HAP-1 (cell line): Measurements from ENCODE around the gene DPP3.
"Not testable (repeated sequence)": the region's sequence is repeated elsewhere in the genome, so short reads cannot be mapped to it uniquely, and the experiment has no call there.

Source experiments
- DNase-seq, 2 experiments: peaks; one replicate each; pipeline ENCODE4 v3.0.0-alpha.2; 2016 to 2020; ENCODE audit warnings: low spot score in 2 of 2
- H3K27me3 ChIP-seq: fragments of 250-450 bp; sonication (Bioruptor Pico); 2 replicates; pipeline ENCODE4 v1.5.1; 2020; ENCODE audit warnings: low read depth, mild to moderate bottlenecking, moderate library complexity
- H3K36me3 ChIP-seq: fragments of 250-450 bp; sonication (Bioruptor Pico); replicated peaks from 2 replicates; pipeline ENCODE4 v1.5.1; 2020; ENCODE audit warnings: mild to moderate bottlenecking
- H3K4me1 ChIP-seq: fragments of 250-450 bp; sonication (Bioruptor Pico); 2 replicates; pipeline ENCODE4 v1.5.1; 2020; ENCODE audit warnings: mild to moderate bottlenecking
- H3K4me3 ChIP-seq: fragments of 250-450 bp; sonication (Bioruptor Pico); 2 replicates; pipeline ENCODE4 v1.5.1; 2020; ENCODE audit warnings: mild to moderate bottlenecking, moderate library complexity
- H3K9me3 ChIP-seq: fragments of 250-450 bp; sonication (Bioruptor Pico); 2 replicates; pipeline ENCODE4 v1.5.1; 2020; ENCODE audit warnings: mild to moderate bottlenecking, moderate library complexity
- in situ Hi-C: fragments of 300-500 bp; cut with MboI; formaldehyde crosslinking; loops from 3 replicates; pipeline ENCODE4 v1.14.3; 2020; ENCODE audit warnings: low sequenced_read_pairs, inconsistent platforms, mixed read lengths

Gene DPP3

DNA sequence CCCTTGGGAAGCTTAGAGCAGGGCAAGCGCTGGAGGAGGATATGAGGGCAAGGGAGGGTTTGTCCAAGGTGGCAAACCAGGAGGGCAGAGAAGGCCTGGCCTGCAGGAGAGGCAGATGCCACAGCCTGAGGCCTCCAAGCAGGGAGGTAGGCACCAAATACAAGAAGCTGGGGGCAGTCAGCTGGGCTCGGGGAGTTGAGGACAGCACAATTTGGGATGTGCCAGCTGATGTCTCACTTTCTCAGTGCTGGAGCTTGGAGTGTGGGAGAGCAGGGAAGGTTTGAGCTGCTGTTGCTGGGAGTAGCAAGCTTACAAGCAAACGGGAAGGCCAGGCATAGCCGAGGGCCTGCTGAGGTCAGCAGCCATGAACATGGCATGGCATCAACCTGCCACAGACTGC lies 61.7 kb downstream of the DPP3 start:
- H3K36me3 ChIP-seq, result peaks cover 16% of the 10 kb centered on the region
- in situ Hi-C loops, result no loop called here
- H3K27me3 ChIP-seq, result no peaks in the 10 kb centered on the region
- DNase-seq, result no peak
- no peak overlapping the region for H3K4me3 ChIP-seq
- H3K4me1 ChIP-seq, result peaks cover 12% of the 10 kb centered on the region
- H3K9me3 ChIP-seq, result no peaks in the 10 kb centered on the region

DNA sequence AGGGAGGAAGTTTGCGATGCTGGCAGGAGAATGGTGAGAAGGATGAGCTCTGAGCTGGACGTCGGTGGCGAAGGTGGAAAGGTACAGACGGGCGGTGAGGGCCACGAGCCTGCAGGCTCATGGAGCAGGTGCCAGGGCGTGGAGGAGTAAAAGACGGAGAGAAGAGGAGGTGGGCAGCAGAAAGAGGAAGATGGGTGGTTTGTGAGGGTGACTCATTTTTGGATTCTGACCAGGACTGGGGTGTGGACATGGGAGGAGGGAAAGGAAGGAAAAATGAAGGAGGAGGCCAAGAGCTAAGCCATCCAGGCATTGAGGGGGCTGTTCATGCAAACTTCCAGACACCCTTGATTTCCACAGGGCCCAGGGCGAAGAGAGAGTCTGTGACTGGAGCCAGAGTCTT lies 62.1 kb downstream of the DPP3 start:
- H3K4me3 ChIP-seq, result no peak overlapping the region
- in situ Hi-C loops, result no loop called here
- H3K27me3 ChIP-seq, result no peaks in the 10 kb centered on the region
- H3K4me1 ChIP-seq, result peaks cover 12% of the 10 kb centered on the region
- H3K9me3 ChIP-seq, result no peaks in the 10 kb centered on the region
- DNase-seq, result no peak
- peaks cover 16% of the 10 kb centered on the region for H3K36me3 ChIP-seq

DNA sequence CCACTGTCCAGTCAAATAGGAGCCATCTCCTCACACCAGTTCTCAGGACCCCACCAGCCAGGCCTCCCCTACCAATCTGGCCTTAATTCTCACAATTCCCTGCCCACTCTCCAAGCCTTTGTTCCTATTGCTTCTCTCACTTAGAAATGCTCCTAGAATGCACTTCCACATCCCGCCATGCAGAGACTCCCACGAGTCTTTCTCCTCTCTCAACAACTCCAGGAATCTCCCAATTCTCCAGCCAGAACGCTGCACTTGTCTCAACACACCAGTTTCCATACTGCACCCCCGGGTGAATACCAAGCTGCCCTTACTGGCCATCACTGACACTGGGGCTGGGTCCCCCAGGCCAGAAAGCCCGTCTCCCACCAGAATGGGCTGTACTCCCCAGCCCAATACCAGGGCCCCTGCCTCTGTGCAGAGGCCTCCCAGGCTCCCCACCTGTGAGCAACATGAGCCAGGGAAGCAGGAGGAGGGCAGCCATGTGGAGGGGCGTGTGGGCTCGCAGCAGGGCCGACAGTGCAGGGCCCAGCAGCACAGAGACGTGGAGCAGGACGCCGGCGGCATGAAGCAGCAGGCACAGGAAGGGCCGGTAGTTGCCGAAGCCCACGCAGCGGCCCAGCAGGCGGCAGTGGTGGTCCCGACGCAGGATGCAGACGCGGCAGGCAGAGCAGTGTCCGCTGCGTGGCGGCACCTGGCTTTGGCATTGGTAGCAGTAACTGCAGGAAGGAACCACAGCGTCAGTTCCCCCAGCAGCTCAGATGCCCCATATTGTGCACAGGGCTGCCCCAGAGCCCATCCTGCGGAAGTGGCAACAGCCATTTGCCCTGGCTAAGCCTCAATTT lies 63.3 kb downstream of the DPP3 start:
- peak; percentile 68 to 86 for DNase-seq
- in situ Hi-C loops, result no loop called here
- peaks cover 12% of the 10 kb centered on the region for H3K4me1 ChIP-seq
- no peaks in the 10 kb centered on the region for H3K27me3 ChIP-seq
- H3K4me3 ChIP-seq, result peak overlapping the region; percentile 16
- H3K9me3 ChIP-seq, result no peaks in the 10 kb centered on the region
- peaks cover 16% of the 10 kb centered on the region for H3K36me3 ChIP-seq

DNA sequence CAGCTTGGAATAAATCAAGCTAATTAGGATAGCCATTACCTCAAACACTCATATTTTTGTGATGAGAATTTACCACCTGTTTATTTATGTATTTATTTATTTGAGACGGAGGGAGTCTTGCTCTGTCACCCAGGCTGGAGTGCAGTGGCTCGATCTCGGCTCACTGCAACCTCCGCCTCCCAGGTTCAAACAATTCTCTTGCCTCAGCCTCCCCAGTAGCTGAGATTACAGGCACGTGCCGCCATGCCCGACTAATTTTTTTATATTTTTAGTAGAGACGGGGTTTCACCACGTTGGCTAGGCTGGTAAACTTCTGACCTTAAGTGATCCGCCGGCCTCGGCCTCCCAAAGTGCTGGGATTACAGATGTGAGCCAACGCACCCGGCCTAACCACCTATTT lies 64.7 kb downstream of the DPP3 start:
- H3K27me3 ChIP-seq, DNase-seq, in situ Hi-C loops, H3K9me3 ChIP-seq: not testable (repeated sequence)
- Histone ChIP-seq H3K4me3 (peak overlapping the region; percentile 63), H3K36me3 (peaks cover 12% of the 10 kb centered on the region), H3K4me1 (peaks cover 12% of the 10 kb centered on the region)

DNA sequence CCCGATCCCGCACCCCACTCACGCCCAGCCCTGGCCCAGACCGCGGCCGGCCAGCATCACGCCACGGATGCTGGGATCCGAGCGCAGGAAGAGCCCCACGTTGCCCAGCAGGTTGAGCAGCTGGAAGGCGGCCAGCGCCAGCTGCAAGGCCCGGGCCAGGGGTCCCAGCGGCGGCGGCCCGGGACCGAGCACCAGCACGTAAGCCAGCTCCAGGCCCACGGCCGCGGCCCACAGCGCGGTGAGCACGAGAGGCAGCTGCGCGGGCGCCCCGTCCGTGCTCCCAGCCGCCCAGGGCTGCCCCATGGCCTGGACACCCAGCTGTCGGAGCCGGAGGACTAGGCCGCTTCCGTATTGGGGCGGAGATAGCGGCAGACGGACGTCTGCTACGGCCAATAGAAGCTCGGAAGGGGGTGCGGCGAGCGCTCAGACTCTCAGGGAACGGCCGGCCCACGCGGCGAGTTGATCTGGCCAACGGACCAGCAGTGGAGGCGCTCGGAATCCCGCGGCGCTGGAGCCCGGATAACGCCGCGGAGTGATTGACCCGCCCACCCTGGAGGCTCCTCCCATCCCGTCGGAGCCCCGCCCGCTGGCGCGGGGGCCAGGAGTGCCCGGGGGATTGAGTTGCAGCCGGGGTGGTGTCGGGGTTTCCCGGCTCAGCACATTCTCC lies 65.6 kb downstream of the DPP3 start, which contains the start of gene ZDHHC24:
Gene ZDHHC24 (minus strand): TSS at position 348 of the 667 bp plus-strand sequence. CDS start 45 bp downstream, at position 303.
- peak; percentile 87 to 97 for DNase-seq
- H3K36me3 ChIP-seq, result peaks cover 12% of the 10 kb centered on the region
- no peaks in the 10 kb centered on the region for H3K27me3 ChIP-seq
- H3K9me3 ChIP-seq, result no peaks in the 10 kb centered on the region
- in situ Hi-C loops, result no loop called here
- peaks cover 12% of the 10 kb centered on the region for H3K4me1 ChIP-seq
- H3K4me3 ChIP-seq, result peak within 1 kb of the TSS; percentile 63

DNA sequence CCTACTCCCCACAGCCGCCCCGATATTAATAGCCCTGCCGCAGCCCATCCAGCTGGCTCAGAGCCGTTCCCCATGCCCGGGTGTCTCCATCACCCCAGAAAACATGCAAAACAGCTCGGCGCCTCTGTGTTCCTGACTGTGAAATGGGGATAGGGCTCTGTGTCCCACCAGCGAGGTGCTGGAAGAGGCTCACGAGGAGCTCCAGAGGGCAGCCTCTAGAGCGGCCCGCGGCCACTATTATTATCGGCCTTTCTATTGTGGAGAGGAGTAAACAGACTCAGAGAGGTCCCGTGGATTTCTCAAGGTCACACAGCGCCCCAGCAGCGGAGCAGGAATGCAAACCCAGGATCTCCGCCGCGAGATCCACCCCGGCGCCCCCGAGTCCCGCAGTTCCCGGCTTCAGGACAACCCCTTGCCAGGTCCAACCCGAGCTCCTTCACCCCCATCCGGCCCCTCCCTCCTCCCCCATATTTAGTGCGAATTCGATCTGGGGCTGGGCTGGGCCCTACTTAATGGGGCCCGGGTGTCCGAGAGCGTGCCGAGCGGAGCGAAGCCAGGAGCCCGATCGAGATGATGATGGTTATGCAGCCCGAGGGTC lies 66.2 kb downstream of the DPP3 start, which contains the start of gene ACTN3:
Gene ACTN3 (plus strand): TSS at position 536 of the 598 bp plus-strand sequence. CDS start 35 bp downstream, at position 571.
- no peak for DNase-seq
- in situ Hi-C loops, result no loop called here
- Histone ChIP-seq H3K4me3 (peak within 1 kb of the TSS; percentile 63), H3K9me3 (no peaks in the 10 kb centered on the region), H3K27me3 (no peaks in the 10 kb centered on the region), H3K4me1 (peaks cover 12% of the 10 kb centered on the region), H3K36me3 (peaks cover 12% of the 10 kb centered on the region)

DNA sequence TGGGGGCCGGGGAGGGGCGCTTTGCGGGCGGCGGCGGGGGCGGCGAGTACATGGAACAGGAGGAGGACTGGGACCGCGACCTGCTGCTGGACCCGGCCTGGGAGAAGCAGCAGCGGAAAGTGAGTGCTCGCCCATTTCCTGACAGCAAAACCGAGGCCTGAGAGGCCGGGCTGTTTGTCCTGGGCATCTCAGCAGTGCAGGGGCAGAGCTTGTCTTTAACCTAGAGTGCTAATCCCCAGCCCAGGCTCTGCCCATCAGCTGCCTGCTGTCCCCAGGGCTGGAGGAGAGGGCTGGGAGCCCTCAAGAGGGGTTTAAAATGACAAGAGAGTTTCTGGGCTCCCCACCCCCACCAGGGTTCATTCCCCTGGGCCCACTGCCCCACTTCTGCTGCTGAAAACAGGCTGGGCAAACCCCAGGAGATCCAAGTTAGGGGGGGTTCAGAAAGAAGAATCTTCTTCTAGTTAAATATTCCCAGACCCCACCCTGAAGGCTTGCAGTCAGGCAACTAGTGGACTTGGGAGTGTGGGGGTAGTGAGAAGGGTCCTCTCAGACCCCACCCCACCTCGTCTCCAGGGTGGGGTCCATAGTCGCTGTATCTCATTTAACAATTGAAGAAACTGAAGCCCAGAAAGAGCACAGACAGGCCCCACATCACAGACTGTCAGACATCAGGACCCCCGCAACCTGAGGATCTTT lies 66.9 kb downstream of the DPP3 start:
- H3K27me3 ChIP-seq, result no peaks in the 10 kb centered on the region
- H3K4me3 ChIP-seq, result no peak overlapping the region
- no peak for DNase-seq
- in situ Hi-C loops, result no loop called here
- peaks cover 12% of the 10 kb centered on the region for H3K36me3 ChIP-seq
- H3K9me3 ChIP-seq, result no peaks in the 10 kb centered on the region
- H3K4me1 ChIP-seq, result peaks cover 12% of the 10 kb centered on the region

DNA sequence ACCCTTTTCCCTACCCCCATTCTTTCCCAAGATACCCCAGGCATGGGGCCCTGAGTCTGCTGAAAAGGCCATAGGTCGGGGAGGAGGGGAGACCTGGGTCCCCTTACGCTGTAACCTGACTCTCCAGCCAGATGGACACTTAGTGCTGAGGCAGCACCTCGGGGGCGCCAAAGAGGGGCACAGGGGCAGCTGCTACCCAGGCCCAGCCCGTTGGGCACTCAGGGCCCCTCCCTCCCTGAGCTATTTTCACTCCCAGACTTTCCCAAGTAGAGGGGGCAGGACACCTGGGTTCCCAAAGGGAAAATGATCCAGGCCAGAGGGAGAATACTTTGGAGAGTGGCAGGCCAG lies 67.4 kb downstream of the DPP3 start:
- Histone ChIP-seq H3K9me3 (no peaks in the 10 kb centered on the region), H3K27me3 (no peaks in the 10 kb centered on the region), H3K36me3 (peaks cover 7% of the 10 kb centered on the region), H3K4me1 (peaks cover 12% of the 10 kb centered on the region), H3K4me3 (no peak overlapping the region)
- no peak for DNase-seq
- in situ Hi-C loops, result no loop called here

DNA sequence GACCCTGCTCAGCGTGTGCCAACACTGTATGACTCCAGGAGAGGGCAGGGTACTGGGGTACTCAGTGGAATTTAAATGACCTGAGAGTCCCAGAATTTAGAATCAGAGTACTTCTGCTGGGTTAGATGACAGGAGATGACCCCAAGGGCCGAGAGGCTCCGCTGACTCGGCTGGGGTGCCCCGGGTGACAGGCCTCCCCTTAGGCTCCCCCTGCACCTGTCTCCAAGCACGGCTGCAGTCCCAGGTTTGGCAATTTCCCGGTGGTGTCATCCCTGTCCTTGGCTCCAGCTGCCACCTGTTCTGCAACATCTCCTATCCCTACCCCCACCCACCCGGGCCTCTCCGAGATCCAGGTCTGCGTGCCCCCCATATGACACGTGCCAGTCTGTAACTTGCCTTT lies 67.8 kb downstream of the DPP3 start:
- Histone ChIP-seq H3K4me3 (no peak overlapping the region), H3K4me1 (peaks cover 12% of the 10 kb centered on the region), H3K27me3 (no peaks in the 10 kb centered on the region), H3K36me3 (peaks cover 7% of the 10 kb centered on the region), H3K9me3 (no peaks in the 10 kb centered on the region)
- in situ Hi-C loops, result no loop called here
- DNase-seq, result no peak

DNA sequence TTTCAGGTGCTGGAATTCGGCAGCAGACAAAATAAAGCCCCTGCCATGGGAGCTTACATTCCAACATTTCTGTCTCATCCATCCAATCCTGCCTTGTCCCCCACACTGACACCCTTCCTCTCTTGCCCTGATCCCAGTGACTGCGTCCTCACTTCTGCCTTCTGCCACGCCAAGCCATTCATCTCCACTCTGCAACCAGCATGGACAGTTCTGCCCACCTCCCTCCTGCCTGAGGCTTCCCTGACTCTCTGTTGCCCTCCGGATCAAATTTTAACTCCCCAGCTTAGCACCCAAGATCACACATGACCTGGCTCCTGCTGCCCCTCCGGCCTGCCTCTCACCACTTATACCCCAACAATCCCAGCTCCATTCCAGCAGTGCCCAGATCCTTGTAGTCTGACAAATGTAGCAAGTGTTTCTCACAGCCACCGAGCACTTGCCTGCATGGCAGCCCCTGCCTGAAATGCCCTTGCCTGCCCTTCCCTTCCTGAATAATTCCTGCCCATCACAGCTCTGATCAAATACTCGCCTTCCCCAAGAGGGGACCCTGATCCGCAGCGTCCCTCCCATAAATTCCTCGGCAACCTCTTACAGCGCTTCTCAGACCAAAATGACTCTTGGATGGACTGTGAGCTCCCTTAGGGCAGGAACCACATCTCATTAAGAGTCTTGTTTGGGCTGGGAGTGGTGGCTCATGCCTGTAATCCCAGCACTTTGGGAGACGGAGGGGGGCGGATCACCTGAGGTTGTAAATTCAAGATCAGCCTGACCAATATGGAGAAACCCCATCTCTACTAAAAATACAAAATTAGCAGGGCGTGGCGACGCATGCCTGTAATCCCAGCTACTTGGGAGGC lies 68.8 kb downstream of the DPP3 start:
- Histone ChIP-seq H3K9me3 (no peaks in the 10 kb centered on the region), H3K4me1 (peaks cover 8% of the 10 kb centered on the region), H3K36me3 (no peaks in the 10 kb centered on the region), H3K27me3 (no peaks in the 10 kb centered on the region), H3K4me3 (no peak overlapping the region)
- in situ Hi-C loops, result no loop called here
- DNase-seq, result no peak

DNA sequence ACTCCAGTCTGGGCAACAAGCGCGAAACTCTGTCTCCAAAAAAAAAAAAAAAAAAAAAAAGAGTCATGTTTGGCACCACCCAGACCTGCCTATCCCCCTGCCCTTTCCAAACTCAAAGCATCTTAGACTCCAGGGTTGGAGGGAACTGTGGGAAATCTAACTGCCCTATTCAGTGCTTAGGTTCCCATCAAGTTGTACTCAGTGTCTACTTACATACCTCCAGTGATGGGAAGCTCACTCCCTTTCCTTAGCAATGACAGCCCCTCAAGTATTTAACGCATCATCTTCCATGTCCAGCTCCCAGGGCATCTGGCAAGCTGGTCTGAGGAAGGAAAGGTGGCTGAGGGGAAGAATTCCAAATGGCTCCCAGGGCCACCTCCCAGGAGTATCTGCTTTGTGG lies 69.5 kb downstream of the DPP3 start:
- H3K9me3 ChIP-seq, result no peaks in the 10 kb centered on the region
- H3K27me3 ChIP-seq, result no peaks in the 10 kb centered on the region
- no peaks in the 10 kb centered on the region for H3K36me3 ChIP-seq
- peaks cover 2% of the 10 kb centered on the region for H3K4me1 ChIP-seq
- DNase-seq, result no peak
- no peak overlapping the region for H3K4me3 ChIP-seq
- in situ Hi-C loops, result no loop called here

DNA sequence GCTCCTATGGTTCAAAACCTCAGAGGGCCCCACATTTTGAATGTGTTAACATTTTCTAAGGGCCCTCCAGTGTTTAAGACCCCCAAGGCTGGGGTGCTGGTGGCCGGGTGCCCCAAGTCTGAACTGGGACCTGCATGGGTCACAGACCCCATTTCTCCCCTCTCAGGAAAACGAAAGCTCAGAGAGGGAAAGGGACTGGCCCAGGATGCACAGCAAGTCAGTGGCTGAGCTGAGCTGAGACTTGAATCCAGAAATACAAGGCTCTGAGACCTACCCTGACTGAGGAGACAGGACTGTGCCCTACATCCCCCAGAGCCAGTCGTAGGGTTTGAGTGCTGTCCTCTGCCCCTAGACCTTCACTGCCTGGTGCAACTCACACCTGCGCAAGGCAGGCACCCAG lies 70.7 kb downstream of the DPP3 start:
- Histone ChIP-seq H3K27me3 (no peaks in the 10 kb centered on the region), H3K4me1 (no peaks in the 10 kb centered on the region; the same call in 1 of the 2 replicates), H3K36me3 (no peaks in the 10 kb centered on the region), H3K9me3 (no peaks in the 10 kb centered on the region), H3K4me3 (no peak overlapping the region)
- no peak for DNase-seq
- in situ Hi-C loops, result no loop called here

DNA sequence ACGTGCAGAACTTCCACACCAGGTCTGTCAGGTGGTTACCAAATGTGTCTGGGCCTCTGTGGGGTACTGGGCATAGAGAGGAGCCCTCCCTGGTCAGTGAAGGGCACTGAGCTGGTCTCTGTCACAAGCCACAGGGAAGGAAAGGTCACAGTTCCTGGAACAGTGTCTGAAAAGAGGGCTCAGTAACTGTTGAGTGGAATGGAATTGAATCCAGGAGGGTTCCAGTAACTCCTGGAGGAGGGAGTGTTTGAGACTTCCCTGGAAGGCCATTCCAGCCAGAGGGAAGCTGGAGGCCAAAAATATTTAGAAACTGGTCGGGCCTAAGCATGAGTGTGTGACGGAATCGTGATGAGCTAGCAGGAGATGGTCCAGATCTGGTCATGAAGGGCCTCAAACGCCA lies 74.4 kb downstream of the DPP3 start:
- no peak overlapping the region for H3K4me3 ChIP-seq
- in situ Hi-C loops, result no loop called here
- no peaks in the 10 kb centered on the region for H3K4me1 ChIP-seq
- no peaks in the 10 kb centered on the region for H3K27me3 ChIP-seq
- no peaks in the 10 kb centered on the region for H3K9me3 ChIP-seq
- no peak for DNase-seq
- H3K36me3 ChIP-seq, result no peaks in the 10 kb centered on the region
